Activated CD4-positive, alpha-beta T cell treated with anti-CD3 and anti-CD28 coated beads for 1 hour (primary cell): ENCODE data around the gene COBL.
"Not testable (repeated sequence)": the region's sequence is repeated elsewhere in the genome, so short reads cannot be mapped to it uniquely, and the experiment has no call there.

ENCODE experiments used
- DNase-seq: peaks from one replicate; pipeline ENCODE4 v3.0.0-alpha.2; 2020

COBL gene

DNA sequence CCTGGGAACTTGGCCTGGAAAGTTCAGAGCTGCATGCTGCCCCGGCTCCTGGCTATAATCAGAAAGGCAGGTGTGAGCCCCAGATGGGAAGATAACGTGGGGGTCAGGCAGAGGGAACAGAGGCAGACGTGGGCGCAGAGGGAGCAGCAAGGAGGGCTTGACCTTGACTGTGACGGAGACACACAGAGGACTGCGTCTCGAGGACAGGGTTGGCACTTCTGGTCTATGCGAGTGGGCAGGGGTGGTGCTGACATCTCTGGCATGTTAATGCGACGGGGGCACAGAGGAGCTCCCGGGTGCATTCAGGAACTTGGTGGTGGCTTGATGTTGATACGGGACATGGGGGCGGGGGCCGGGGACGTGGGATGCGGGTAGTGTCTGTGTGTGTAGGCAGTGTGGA is 301.8 kb downstream of the COBL start:
- no peak for DNase-seq

- DNase-seq: no peak
Measured at GRCh38 chr7:51013861-51014511, 302.6 kb downstream of the COBL start.

- DNase-seq: no peak
Measured at GRCh38 chr7:51013218-51013786, 303.3 kb downstream of the COBL start.

- DNase-seq: no peak
Measured at GRCh38 chr7:51012569-51013217, 303.9 kb downstream of the COBL start.

GRCh38 chr7:51011710-51012350 is 304.8 kb downstream of the COBL start:
- DNase-seq: no peak

- DNase-seq: no peak
Measured at GRCh38 chr7:51010534-51010933, 306.1 kb downstream of the COBL start.

- no peak for DNase-seq
Measured at GRCh38 chr7:51009716-51010496, 306.7 kb downstream of the COBL start.

DNA sequence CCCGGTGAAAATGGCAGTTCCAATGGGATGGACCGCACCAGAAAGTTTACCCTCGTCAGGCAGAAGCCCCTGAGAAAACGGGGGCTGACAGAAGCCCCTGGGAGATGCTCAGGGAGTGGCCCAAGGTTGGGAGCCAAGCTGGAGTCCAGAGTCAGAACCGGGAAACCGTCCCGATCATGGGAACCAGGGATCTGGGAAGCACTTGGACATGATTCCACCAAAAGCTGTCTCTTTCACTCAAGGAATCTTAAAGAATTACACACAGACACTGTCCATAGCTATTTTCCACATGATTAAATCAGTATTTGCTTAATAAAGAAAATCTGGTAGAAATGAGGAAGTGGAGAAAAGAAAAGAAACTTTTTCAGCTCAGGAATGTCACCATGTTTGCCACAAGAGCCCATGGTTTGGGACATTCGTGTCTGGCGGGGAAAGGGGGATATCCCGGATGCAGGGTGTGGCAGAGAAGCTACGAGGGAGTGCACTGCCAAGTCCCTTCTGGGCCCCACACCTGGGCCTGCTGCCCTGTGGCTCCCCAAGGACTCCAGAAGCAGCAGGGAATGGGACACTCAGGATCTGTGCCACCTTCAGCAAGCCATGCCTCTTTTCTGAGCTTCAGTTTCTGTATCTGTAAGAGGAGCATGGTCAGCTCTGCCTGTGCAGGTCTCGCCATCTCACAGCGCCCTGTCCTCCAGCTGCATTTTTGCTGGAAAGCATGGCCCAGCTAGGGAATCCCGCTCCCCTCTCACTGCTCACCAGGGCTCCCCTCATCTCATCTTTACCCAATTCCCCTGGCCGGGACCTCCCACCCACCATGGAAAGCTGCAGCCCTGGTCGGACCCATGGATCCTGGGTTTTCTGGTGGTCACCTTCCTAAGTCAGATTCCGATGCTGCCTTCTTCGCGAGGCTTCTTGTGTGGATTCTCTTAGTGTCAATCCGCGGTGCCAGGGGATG is 308.8 kb downstream of the COBL start:
- DNase-seq: no peak

DNA sequence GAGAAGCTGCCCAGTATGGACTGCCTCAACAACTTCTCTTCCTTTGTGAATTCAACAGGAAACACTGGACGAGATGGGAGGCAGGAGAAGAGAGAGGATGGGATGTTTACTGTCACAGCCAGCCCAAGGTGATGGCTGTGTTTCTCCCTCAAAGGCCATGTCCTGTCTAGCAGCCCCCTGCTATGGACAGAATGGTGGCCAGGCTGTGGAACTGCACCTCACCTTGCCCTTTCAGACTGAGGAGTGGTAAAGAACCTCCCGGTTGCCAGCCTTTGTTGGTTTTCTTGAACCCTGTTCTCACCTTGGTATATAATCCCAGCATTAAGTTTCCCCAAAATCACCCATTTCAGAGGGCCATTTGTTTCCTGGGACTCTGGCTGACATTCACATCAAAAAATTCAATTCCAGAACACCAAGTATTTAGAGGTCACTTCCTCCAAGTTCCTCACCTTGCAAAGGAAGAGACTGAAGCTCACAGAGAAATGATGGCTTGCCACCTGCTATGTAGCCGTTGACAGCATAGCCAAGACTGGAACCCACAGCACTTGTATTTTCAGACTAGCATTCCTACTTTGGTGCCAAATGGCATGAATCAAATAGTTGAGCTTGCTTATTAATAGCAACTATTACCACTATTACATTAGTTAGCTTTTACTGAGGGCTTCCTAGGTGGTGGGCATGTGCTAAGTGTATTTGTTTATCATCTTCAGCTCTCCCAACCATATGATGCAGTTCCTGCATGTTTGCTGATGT is 309.9 kb downstream of the COBL start:
- DNase-seq: no peak

- no peak for DNase-seq
Measured at GRCh38 chr7:51005074-51005473, 311.5 kb downstream of the COBL start.

DNA sequence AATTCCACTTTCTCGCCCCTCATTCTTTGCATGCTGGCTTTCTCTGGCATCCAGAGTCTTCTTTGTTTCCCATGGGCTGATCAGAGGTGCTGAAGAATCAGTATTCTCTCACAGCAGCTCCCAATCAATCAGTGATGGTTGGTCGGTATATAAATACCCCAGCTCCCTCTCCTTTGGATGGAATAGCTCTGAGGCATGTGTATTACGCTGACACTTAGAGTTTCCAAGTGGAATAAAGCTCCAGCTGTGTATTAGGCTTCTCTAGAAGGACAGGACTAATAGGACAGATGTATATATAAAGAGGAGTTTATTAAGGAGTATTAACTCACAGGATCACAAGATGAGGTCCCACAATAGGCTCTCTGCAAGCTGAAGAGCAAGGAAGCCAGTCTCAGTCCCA is 315.7 kb downstream of the COBL start:
- no peak for DNase-seq

GRCh38 chr7:50994753-50995319 is 321.8 kb downstream of the COBL start:
- no peak for DNase-seq

- DNase-seq: not testable (repeated sequence)
Measured at GRCh38 chr7:50990214-50990613, 326.4 kb downstream of the COBL start.

- no peak for DNase-seq
Measured at GRCh38 chr7:50988988-50989387, 327.6 kb downstream of the COBL start.

GRCh38 chr7:50988465-50988864 is 328.1 kb downstream of the COBL start:
- no peak for DNase-seq

- no peak for DNase-seq
Measured at GRCh38 chr7:50985096-50985495, 331.5 kb downstream of the COBL start.

DNA sequence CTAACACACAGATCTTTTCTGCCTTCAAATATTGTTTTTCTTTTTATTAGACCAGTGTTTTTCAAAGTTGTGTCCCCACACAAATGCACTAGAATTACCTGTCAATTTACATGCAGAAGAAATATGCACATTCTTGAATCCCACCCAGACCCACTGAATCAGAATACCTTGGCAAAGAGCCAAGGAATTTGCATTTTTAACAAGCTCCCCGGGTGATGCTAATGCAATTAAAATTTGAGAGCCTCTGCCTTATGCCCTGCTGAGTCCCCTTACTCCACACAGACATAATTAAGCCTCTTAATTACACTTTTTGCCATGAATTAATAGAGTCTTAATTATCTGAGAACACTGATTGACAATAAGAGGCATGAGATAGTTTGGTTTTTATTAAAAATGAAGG is 332.8 kb downstream of the COBL start:
- no peak for DNase-seq

DNA sequence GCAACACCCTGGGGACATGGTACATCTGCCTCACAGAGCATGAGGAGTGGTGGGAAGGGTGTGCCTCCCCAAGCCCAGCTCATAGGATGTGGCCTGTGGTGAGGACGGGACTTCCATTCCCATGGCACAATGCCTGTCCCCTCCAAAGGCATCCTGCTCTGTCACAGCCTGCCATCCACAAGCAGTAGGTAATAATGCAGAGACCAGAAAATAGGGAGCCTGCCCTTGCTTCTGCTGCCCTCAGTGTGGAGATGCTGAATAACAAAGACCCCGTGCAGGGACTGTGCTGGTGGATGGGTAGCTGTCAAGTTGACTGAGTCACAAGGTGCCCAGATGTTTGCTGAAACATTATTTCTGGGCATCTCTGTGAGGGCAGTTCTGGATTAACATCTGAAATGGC is 334.0 kb downstream of the COBL start:
- no peak for DNase-seq

- no peak for DNase-seq
Measured at GRCh38 chr7:50981743-50982142, 334.9 kb downstream of the COBL start.

GRCh38 chr7:50980411-50980810 is 336.2 kb downstream of the COBL start:
- no peak for DNase-seq

DNA sequence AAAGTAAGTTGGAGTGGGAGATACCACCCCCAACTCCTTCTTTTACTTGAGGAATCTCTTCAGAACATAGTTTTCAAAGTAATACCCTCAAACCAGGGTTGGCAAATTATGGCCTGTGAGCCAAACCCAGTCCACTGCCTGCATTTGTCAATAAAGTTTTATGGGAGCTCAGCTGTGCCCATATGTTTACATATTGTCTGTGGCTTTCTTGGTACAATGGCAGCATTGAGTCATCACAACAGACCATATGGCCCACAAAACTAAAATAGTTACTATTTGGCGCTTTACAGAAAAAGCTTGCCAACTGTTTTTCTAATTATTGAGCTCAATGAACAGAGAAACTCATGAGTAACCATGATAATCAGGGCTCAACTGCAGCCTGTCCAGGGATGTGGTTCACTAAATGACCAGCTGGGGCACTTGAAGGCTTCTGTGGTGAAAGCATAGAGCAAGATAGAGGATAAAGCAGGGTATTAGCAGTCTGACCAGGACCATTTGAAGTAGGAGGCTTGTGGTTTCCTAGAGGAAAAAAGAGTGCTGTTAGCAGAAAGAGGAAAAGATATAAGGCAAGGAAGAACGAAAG is 337.9 kb downstream of the COBL start:
- DNase-seq: no peak
